Measurements from ENCODE around the gene CCM2.

The CCM2 gene

DNA sequence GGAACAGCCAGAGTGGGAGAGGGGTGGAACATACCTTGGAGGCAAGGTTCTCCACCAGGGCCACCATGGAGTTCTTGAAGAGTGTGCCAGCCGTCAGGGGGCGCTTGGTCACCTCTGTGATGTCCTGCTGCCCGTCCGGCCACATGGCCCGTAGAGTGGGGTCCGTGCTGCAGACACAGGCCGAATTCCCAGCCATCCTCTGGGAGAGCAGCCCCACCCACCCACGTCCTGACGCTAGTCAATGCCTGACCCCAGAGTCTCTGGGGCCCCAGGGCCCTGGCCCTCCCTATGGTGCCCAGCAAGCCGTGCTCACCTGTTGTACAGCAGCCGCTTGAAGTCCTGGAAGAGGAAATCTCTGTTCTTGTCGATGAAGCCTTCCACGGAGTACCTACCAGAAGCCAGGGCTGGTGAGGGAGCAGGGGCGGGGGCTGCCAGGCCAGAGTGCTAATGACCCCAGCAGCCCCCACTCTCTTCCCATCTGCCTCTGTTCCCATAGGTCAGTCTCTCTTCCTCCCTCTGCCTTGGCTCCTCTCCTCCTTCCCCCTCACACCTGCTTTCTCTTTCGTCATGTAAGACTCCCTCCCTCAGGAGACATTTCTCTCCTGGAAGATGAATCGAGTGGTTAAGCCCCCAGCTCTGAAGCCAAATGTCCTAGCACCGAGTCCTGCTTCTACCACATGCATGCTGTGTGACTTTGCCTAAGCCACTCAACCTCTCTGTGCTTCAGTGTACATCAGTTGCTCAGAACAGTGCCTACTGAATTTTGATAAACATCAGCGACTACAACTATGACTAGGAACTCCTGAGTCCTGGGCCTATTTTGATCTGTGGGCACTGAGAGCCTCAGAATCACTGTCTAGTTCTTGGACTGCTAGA, 32.2 kb upstream of the CCM2 start:
- no peak for DNase-seq

- no peak for DNase-seq
These were observed 30.8 kb upstream of the CCM2 start for GRCh38 chr7:44969049-44969700.

- DNase-seq = no peak
These were observed 30.1 kb upstream of the CCM2 start for GRCh38 chr7:44969701-44970522.

DNA sequence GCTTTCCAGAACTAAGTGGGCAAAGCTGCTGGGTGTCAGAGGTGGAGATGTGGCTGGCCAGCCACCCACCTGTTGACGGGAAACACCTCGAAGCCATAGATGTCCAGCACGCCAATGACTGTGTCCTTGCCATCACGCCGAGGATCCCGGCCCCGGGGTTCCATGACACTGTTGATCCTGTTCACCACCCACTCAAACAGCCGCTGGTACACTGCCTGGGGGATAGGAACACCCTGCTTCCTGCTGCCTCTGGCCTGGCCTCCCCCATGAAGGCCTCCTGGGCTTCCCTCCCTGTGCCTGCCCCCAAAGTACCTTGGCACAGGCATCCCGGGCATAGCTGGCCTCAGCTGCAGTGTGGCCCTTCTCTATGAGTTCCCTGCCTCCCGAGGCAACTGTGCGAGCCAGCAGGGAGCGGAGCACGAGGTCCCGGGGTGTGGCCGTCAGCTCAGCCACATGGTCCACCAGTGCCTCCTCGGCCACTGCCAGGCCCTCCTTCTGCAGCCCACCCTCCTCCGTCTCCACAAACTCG, 29.4 kb upstream of the CCM2 start:
- no peak for DNase-seq

- DNase-seq = no peak
These were observed 28.7 kb upstream of the CCM2 start for GRCh38 chr7:44971188-44971901.

- no peak for DNase-seq
These were observed 28.0 kb upstream of the CCM2 start for GRCh38 chr7:44971902-44972441.

DNA sequence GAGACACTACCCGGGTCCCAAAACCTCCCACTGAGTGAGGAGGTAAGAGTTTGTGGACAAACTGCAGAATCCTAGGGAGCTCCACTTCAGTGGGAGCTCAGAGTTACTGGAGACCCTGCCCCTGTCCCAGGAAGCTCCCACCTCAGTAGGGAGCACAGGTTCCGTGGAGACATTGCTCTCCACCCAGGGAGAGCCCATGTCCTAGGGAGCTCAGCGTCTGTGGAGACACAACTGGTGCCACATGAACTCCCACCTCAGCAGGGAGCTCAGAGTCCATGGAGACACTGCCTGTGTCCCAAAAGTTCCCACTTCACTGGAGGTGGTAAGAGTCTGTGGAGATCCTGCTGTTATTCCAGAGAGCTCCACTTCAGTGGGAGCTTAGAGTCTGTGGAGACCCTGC, 27.4 kb upstream of the CCM2 start:
- no peak for DNase-seq

GRCh38 chr7:44973610-44974401, 26.2 kb upstream of the CCM2 start:
- no peak for DNase-seq

DNA sequence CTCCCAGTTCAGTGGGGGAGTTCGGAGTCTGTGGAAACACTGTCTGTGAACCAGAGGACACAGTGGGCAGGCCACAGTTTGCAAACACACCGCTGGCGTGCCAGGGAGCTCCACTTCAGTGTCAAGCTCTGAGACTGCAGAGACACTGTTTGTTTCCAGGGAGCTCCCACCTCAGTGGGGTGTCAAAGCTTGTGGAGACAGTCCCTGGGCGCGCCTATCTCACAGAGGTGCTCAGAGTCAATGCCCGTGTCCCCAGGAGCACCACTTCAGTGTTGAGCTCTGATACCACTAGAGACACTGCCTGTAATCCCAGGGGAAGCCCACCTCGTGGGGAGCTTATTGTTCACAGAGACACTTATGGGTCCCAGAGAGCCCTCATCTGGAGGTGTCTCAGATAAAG, 25.5 kb upstream of the CCM2 start:
- no peak for DNase-seq

DNA sequence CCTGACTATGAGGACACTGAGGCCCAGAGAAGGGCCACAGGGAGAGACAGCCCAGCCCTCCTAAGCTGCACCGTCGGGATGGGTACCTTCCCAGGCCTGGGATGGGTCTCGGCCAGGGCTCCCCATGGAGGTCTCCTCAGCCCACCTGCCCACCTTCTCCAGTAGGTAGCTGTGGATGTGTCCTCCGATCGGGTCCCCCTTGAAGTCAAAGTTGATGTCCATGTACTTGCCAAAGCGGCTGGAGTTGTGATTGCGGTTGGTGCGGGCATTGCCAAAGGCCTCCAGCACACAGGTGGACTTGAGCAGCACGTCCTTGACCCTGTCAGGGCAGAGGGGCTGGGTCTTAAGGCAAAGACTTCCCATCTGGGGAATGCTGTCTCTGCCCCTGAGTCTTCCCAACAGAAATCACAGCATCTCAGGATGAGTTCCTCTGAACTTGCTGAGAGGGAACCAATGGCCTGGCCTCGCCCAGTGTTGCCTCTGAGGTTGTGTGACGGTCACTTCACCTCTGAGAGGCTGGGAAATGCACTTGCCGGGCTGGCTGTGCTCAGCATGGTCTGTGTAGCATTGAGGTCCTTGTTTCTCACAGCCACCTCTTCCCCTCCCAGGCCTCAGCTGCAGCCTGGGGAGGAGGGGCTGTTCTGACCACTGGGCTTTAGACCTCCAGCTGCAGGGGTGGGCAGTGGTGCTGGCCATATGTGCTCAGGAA, 24.5 kb upstream of the CCM2 start:
- no peak for DNase-seq

GRCh38 chr7:44976040-44976745, 23.8 kb upstream of the CCM2 start:
- no peak for DNase-seq

DNA sequence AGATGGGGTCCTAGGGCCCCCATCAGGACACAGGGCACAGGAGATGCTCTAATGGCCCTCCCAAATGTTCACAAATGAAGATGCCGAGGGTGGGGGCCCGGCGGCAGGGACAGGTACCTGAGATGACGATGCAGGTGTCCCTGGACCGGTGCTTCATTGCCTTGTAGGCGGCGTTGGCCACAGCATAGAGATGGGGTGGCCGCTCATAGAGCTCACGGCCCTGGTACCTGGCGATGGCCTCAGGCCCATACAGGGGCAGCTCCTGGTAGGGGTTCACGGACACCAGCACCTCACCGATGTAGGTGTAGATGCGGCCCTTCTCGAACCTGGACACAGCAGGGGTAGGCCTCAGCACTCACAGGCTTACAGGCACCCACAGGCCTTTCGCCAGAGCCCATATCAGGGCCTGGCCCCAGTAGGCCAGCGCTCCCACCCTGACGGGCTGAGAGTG, 23.2 kb upstream of the CCM2 start:
- no peak for DNase-seq

GRCh38 chr7:44977304-44977958, 22.6 kb upstream of the CCM2 start:
- no peak for DNase-seq

- no peak for DNase-seq
These were observed 22.1 kb upstream of the CCM2 start for GRCh38 chr7:44977959-44978335.

DNA sequence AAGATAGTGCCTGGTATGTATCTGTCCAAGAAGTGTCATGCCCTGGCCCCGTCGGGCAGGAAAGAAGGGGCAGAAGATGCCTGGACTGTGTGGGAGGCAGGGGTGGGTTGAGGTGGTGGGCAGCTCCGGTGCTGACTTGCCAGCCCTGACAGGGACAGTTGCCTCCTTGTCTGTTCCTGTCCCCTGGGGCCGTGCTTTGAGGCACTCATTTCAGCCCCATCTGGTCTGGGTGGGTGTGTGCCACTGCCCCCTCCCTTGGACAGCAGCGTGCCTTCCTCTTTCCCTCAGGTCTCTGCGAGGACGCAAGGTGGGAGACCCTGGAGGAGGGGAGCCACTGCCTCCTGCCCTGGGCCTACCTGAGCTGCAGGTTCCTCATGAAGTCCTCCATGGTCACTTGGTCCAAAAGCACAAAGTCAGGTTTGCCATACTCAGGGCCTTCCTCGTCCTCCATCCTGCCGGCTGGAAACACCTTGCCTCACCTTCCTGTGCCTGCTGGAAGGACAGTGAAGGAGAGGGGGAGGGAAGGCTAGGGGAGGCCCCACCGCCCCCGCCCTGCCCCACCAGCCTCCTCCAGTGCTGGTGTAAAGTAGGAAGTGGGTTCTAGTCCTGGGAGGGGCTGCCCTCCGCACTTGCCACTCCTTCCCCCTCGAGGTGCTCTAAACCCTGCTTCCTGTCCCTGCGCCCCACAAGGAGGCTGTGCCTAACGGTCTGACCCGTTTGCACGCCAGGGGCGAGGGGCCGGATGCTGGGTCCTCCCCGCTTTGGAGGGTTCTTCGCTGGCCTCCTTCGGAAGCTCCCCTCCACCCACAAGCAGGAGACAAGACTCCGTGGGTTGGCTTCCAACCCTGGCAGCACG, 21.3 kb upstream of the CCM2 start, which contains the start of gene MYO1G:
MYO1G (minus strand) TSS at position 505 of the 856 bp plus-strand sequence; CDS start at position 451, 54 bp downstream.
- no peak for DNase-seq

DNA sequence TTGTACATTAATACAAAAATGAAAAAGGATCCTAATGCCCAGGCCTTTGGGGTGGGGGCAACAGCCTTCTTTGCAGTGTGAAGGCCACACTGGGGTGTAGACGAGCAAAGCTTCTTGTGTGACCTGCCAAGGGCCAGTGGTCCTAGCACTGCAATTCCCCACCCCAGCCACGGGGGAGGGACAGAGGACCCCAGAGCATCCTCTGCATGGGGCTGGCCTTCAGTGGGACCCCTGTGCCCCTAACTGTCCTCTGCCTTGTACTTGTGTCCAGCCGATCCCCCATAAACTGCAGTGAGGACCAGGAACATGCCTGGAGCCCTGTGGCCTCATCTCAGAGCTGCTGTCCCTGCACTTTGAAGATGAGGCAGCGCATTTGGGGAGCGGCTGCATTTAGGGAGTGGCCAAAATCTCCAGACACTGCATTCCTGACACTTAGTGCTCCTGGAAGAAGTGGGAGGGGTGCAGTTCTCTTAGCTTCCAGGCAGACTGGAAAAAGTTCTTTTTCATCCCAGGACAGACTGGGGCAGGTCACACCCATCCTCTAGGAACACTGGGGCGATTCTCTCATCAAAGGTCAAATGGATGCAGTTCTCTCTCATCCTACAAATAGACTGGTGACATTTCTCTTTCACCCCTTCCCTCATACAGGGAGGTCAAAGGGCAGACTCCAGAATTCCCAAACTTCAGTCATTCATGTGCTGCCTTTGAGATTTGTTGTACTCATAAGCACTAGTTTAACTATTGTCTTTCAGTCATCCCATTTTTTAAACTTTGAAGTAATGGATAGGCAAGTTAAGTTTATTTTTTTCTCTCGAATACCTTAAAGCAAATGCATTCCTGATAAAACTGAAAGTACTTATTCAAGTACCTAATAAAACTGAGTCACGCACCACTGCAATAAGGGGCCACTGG, 20.3 kb upstream of the CCM2 start:
- DNase-seq = no peak

Data from right kidney (tissue), 1 donor.